Sigmoid colon (tissue), 4 donors: ENCODE results near the gene OR10A3.

ENCODE experiments used
- CTCF ChIP-seq, 4 experiments: fragments of 450-650 bp in 3 of 4; fragments of 200-600 bp in 1 of 4; IDR thresholded peaks; one replicate each; pipeline ENCODE4 v1.5.1; 2016 to 2019; ENCODE audit warnings: antibody characterized with exemption in 4 of 4, mild to moderate bottlenecking in 3 of 4, moderate library complexity in 2 of 4
- POLR2A ChIP-seq, 2 donors: fragments of 450-650 bp; IDR thresholded peaks; one replicate each; pipeline ENCODE4 v1.6.1; 2016; ENCODE audit warnings: antibody characterized with exemption in 2 of 2, mild to moderate bottlenecking in 2 of 2, moderate library complexity in 2 of 2
- POLR2AphosphoS5 ChIP-seq, 4 donors: sonication (generic); formaldehyde crosslinking; IDR thresholded peaks; one replicate each; pipeline ENCODE4 v1.6.1; 2017; ENCODE audit warnings: antibody characterized with exemption in 4 of 4

DNA sequence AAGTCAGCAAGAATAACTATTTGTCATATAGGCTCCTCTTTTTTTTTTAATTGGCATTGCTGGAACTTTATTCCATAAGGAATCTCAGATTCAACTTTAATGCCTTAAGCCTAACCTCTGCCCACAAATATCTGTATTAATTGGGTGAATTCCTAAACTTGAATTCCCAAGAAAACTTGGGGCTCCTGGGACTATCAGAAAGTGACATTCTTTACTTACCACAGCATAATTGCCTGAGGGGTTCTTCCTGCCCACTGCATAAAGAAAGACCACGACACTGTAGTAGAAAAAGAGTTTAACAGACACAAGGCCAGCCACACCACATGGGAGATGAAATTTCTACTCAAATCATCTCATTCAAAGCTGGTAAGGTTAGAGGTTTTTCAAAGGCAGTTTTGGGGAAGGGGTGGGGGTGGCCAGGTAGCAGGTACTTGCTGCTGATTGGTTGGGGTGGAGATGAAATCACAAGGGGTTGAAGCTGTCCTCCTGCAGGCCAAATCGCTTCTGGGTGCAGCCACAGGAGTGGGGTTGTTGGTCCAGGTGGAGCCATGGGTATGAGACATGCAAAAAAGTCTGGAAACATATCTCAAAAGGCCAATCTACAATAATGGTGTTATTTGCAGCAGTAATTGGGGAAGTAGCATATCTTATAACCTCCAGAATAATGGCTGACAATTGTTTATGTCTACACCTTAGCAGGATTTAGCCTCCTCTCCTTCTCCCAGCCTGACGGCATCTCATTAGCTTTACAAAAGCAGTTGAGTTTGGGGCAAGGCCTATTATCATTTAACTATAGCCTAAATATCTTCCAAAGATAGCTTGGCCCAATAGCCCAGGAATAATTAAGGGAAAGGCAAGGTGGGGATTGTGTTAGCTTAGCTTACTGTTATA lies 28.5 kb upstream of the OR10A3 start:
- TF ChIP-seq POLR2A (IDR thresholded peaks at IDR 0.05) (no peak), CTCF (IDR thresholded peaks at IDR 0.05) (no peak), POLR2AphosphoS5 (IDR thresholded peaks at IDR 0.05) (no peak)
